ENCODE results near the gene PML.
"Not testable (repeated sequence)": the region's sequence is repeated elsewhere in the genome, so short reads cannot be mapped to it uniquely, and the experiment has no call there.

GRCh38 chr15:74071645-74072044, 77.1 kb downstream of the PML start:
- not testable (repeated sequence) for TF ChIP-seq CTCF (IDR thresholded peaks at IDR 0.05); MAX (IDR thresholded peaks at IDR 0.05; ENCODE audit: low read depth); EP300 (IDR thresholded peaks at IDR 0.05; ENCODE audit: borderline replicate concordance in 1 of 2, low read depth in 1 of 2, low read length in 1 of 2); POLR2AphosphoS5 (IDR thresholded peaks at IDR 0.05; ENCODE audit: low read depth, low read length); TCF12 (IDR thresholded peaks at IDR 0.05); ZBTB33 (IDR thresholded peaks at IDR 0.05; ENCODE audit: borderline replicate concordance, low read depth); NRF1 (IDR thresholded peaks at IDR 0.05; ENCODE audit: low read depth, low read length); USF1 (IDR thresholded peaks at IDR 0.05; ENCODE audit: borderline replicate concordance, low read depth); JUND (IDR thresholded peaks at IDR 0.05); MEF2A (IDR thresholded peaks at IDR 0.05; ENCODE audit: borderline replicate concordance, low read depth); REST (IDR thresholded peaks at IDR 0.05; ENCODE audit: low read depth, low read length); GABPA (IDR thresholded peaks at IDR 0.05; ENCODE audit: low read depth)
